Endothelial cell of umbilical vein (primary cell): Measurements from ENCODE around the gene UGT1A3.

Source experiments
- EZH2 ChIP-seq: IDR thresholded peaks from 2 replicates; pipeline ENCODE4 v1.6.1; 2012; ENCODE audit warnings: borderline replicate concordance, low read depth, mild to moderate bottlenecking, moderate library complexity, low read length, inconsistent platforms; ENCODE audit not compliant: severe bottlenecking
- FOS ChIP-seq: IDR thresholded peaks from 2 replicates; pipeline ENCODE4 v1.6.1; 2011; ENCODE audit warnings: mild to moderate bottlenecking, low read length, moderate library complexity, borderline replicate concordance; ENCODE audit not compliant: insufficient read depth
- POLR2A ChIP-seq: IDR thresholded peaks from 2 replicates; pipeline ENCODE4 v1.6.1; 2012; ENCODE audit warnings: low read depth, mild to moderate bottlenecking, control low read depth, low read length
- POLR2AphosphoS5 ChIP-seq: IDR thresholded peaks from 2 replicates; pipeline ENCODE4 v1.6.1; 2012; ENCODE audit warnings: low read depth, mild to moderate bottlenecking, control low read depth, low read length, moderate library complexity; ENCODE audit not compliant: insufficient read depth
- TF ChIP-seq, protein P1 (sequence below), 2 donors: IDR thresholded peaks; 1 replicate in 1 of 2; 2 replicates in 1 of 2; pipeline ENCODE4 v1.5.1; 2011; ENCODE audit warnings: low read length in 2 of 2, mild to moderate bottlenecking in 2 of 2, moderate library complexity in 2 of 2, control low read depth in 1 of 2, inconsistent platforms in 1 of 2, low read depth in 1 of 2; ENCODE audit not compliant: insufficient read depth in 1 of 2; ENCODE audit errors: extremely low read depth in 1 of 2
- TF ChIP-seq, protein P2 (sequence below): IDR thresholded peaks from 2 replicates; pipeline ENCODE4 v1.6.1; 2011; ENCODE audit not compliant: insufficient read depth, insufficient read length

DNA sequence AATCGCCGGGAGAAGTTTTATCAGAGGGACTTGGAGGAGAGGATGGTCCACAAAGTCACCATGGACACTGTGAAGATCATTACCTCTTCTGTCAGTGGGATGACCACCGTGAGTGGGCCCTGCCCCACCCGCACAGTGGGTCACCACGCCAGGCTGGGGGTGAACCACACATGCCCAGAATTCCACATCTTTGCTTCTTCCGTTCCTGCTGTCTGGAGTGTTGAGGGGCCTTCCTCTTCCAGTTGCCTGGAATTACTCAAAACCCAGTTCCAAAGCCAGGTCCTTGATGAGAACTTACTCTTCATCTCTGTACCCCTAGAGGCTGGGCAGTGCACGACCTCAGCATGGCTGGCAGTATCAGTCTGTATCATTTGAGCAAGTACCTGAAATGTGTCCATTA lies 71.4 kb downstream of the UGT1A3 start:
- TF ChIP-seq, protein P1, sequence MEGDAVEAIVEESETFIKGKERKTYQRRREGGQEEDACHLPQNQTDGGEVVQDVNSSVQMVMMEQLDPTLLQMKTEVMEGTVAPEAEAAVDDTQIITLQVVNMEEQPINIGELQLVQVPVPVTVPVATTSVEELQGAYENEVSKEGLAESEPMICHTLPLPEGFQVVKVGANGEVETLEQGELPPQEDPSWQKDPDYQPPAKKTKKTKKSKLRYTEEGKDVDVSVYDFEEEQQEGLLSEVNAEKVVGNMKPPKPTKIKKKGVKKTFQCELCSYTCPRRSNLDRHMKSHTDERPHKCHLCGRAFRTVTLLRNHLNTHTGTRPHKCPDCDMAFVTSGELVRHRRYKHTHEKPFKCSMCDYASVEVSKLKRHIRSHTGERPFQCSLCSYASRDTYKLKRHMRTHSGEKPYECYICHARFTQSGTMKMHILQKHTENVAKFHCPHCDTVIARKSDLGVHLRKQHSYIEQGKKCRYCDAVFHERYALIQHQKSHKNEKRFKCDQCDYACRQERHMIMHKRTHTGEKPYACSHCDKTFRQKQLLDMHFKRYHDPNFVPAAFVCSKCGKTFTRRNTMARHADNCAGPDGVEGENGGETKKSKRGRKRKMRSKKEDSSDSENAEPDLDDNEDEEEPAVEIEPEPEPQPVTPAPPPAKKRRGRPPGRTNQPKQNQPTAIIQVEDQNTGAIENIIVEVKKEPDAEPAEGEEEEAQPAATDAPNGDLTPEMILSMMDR (IDR thresholded peaks at IDR 0.05; ENCODE audit: extremely low read depth in 1 of 2, insufficient read depth in 1 of 2, low read depth in 1 of 2, low read length in 2 of 2), result no peak
- TF ChIP-seq POLR2A, result no peak
- TF ChIP-seq, protein P2, sequence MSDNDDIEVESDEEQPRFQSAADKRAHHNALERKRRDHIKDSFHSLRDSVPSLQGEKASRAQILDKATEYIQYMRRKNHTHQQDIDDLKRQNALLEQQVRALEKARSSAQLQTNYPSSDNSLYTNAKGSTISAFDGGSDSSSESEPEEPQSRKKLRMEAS, result no peak
- TF ChIP-seq EZH2, result no peak
- TF ChIP-seq POLR2AphosphoS5, result no peak
- no peak for TF ChIP-seq FOS
